Measurements from ENCODE around the gene RNFT2. TPM values are rescaled to one million over a fixed set of nuclear protein-coding genes. Genes with fewer than 3 reads are reported as not detected.
A peak's percentile ranks its signal among the peaks of the same experiment; 100 is the strongest.
"Not testable (repeated sequence)": the region's sequence is repeated elsewhere in the genome, so short reads cannot be mapped to it uniquely, and the experiment has no call there.

Gene RNFT2
- total RNA-seq, 2 experiments from 2014 or later = 14.8 to 16.9 TPM

DNA sequence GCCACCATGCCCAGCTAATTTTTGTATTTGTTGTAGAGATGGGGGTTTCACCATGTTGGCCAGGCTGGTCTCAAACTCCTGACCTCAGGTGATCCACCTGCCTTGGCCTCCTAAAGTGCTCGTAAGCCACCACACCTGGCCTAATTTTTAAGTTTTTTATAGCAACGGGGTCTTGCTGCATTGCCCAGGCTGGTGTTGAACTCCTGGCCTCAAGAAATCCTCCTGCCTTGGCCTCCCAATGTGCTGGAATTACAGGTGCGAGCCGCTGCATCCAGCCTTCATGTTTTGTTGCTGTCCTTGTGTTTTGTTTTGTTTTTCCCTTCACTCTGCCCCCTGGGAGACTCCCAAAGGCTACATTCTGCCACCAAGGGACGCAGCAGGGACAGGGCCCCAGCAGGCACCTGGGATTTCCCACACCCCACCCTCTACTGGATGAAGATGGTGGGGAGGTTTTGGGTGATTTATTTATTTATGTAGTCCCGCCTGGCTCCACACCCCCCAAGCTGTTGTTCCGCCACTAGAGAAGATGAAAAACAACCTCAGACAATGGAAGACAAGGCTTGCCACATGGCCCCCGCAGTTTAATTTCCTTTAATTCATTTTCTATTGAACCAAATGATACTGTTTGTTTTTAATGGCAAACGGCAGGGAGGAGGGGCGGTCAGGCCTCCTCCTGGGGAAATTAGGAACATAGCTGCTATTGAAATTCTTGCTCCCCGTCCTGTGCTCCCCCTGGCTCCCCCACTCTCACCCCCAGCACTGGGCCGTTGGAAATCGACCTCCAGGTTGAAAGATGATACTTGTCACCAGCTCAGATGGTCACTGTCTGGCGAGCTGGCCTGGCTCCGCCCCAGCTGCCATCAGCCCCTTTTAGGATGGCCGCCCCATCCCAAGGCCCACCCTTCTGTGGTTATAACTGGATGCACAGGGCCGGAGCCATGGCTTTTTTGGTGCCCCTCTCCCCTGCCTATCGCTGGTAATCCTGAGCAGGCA, 70.3 kb downstream of the RNFT2 start:
- H3K9me3 Mint-ChIP-seq = no peaks in the 10 kb centered on the region

GRCh38 chr12:116812238-116812637, 74.1 kb downstream of the RNFT2 start:
- H3K36me3 Mint-ChIP-seq = no peaks in the 10 kb centered on the region
- no peaks in the 10 kb centered on the region for H3K9me3 Mint-ChIP-seq
- H3K27ac Mint-ChIP-seq = no peak overlapping the region
- DNase-seq = no peak
- no peaks in the 10 kb centered on the region for H3K27me3 Mint-ChIP-seq
- H3K4me1 Mint-ChIP-seq = no peaks in the 10 kb centered on the region
- H3K4me3 Mint-ChIP-seq = no peak overlapping the region

More for the DNA sequence above, 70.3 kb downstream of the RNFT2 start:
- Mint-ChIP-seq H3K4me1 (peaks cover 1% of the 10 kb centered on the region), H3K27ac (no peak overlapping the region), H3K36me3 (peaks cover under 1% of the 10 kb centered on the region), H3K4me3 (no peak overlapping the region), H3K27me3 (no peaks in the 10 kb centered on the region)
- DNase-seq = no peak

DNA sequence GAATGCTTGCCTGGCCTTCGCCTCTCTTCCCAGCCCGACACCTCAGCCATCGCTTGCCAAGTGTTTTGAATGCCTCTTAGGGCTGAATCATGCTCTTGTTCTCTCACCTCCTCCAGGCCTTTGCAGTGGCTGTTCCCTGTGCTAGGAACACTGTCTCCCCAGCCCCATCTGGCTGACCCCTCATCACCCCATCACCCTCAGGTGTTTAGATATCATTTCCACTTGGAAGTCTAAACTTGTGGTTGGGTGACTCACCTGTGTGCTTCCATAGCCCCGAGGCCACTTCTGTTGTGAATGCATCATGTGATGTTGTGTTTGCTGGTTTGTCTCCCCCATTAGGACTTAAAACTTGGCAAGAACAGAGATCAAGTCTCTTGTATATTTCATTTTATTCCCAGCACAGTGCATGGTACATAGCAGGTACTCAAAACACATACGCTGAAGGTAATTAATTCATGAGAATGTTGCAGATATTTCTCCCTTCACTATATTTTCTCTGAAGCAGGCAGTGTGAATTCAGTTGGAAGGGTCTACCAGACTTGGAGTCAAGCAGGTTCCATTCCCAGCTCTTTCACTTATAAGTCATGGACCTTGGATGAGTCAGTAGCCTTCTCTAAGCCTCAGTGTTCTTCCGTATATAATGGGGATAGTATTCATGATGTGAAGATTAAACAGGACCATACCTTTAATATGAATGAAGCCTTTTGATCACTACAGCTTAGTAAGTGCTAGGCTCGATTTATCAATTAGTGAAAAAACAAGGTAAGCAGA, 75.3 kb downstream of the RNFT2 start:
- peaks cover 8% of the 10 kb centered on the region for H3K4me1 Mint-ChIP-seq
- no peaks in the 10 kb centered on the region for H3K27me3 Mint-ChIP-seq
- H3K27ac Mint-ChIP-seq = no peak overlapping the region
- H3K9me3 Mint-ChIP-seq = no peaks in the 10 kb centered on the region
- no peaks in the 10 kb centered on the region for H3K36me3 Mint-ChIP-seq
- H3K4me3 Mint-ChIP-seq = no peak overlapping the region
- no peak for DNase-seq

DNA sequence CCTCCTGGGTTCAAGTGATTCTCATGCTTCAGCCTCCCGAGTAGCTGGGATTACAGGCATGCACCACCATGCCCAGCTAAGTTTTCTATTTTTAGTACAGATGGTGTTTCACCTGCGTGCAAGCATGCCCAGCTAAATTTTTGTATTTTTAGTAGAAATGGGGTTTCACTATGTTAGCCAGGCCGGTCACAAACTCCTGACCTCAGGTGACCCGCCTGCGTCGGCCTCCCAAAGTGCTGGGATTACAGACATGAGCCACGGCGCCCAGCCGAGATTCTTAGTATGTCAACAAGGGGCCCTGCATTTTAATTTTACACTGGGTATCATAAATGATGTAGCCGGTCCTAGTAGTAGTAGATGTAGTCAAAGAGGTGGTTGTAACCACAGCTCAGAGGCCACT, 76.7 kb downstream of the RNFT2 start:
- DNase-seq, H3K27me3 Mint-ChIP-seq, H3K27ac Mint-ChIP-seq, H3K36me3 Mint-ChIP-seq, H3K4me3 Mint-ChIP-seq, H3K9me3 Mint-ChIP-seq: not testable (repeated sequence)
- peaks cover 12% of the 10 kb centered on the region for H3K4me1 Mint-ChIP-seq

DNA sequence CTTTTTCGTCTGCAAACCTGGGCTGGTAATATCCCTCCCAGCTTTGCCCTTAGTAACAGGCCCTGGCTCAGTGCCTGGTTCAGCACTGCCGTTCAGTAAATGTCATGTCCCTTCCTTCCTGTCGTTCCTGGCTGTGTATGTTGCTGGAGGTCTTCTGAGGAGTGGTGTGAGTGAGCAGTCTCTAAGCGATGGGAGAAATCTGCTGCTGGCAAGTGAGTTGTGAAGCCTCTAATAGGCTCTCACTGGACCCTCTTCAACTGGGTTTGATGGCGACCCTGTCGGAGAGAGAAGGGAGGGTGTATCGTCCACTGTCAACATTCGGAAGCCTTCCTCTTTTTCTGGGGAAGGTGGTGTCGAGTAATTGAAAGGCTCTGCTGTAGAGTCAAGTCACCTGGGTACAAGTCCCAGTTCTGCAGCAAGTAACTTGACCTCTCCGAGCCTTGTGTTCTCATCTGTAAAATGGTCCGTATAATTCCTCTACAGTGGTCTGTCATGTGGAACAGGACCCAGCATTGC, 80.3 kb downstream of the RNFT2 start:
- H3K27me3 Mint-ChIP-seq = no peaks in the 10 kb centered on the region
- H3K9me3 Mint-ChIP-seq = no peaks in the 10 kb centered on the region
- peak; percentile 30 for DNase-seq
- H3K36me3 Mint-ChIP-seq = no peaks in the 10 kb centered on the region
- H3K4me1 Mint-ChIP-seq = peaks cover 15% of the 10 kb centered on the region
- peak overlapping the region; percentile 92 for H3K4me3 Mint-ChIP-seq
- peak overlapping the region; percentile 94 for H3K27ac Mint-ChIP-seq

- H3K36me3 Mint-ChIP-seq = no peaks in the 10 kb centered on the region
Observed at GRCh38 chr12:116818948-116819832, 81.1 kb downstream of the RNFT2 start.

DNA sequence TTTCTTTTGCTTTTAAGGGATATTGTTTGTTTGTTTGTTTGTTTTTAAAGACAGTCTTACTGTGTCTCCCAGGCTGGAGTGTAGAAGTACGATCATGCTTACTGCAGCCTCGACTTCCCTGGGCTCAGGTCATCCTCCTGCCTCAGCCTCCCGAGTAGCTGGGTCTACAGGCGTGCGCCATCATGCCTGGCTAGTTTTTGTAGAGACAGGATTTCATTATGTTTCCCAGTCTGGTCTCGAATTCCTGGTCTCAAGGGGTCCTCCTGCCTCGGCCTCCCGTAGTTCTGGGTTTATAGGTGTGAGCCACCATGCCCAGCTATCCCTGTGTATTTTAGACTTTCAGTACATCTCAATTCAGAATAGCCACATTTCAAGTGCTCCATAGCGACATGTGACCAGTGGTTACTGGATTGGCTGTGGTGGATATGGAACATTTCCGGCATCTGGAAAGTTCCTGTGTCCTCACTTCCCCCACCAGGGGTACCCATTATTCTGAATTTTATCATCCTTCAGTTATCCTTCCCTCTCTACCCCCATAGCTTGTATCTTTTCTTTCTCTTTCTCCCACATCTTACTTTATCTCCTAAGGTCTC, 82.0 kb downstream of the RNFT2 start:
- H3K4me1 Mint-ChIP-seq = peaks cover 15% of the 10 kb centered on the region
- no peak overlapping the region for H3K27ac Mint-ChIP-seq
- H3K36me3 Mint-ChIP-seq = peaks cover 2% of the 10 kb centered on the region

More at GRCh38 chr12:116818948-116819832, 81.1 kb downstream of the RNFT2 start:
- Mint-ChIP-seq H3K4me3 (peak overlapping the region; percentile 92), H3K27ac (peak overlapping the region; percentile 94), H3K27me3 (no peaks in the 10 kb centered on the region), H3K9me3 (no peaks in the 10 kb centered on the region), H3K4me1 (peaks cover 15% of the 10 kb centered on the region)
- peak; percentile 92 for DNase-seq

DNA sequence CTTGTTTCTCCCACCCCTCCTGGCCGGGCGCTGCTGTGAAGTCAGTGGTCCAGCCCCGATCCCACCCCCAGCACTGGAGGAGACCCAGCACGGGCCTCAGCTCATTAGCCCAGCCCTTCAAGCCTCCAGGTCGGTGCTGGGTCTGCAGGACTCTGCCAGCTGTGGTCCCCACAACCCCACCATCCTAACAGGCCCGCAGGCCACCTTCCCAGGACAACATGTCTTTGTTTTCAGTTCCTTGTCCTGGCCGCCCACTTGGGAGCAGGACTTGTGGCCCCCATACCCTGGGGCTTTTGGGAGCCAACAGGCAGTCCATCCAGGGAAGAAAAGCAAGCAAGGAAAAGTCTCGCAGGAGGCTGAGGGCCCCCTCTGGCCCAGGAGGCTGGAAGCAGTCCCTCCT, 83.2 kb downstream of the RNFT2 start:
- H3K4me1 Mint-ChIP-seq = peaks cover 15% of the 10 kb centered on the region
- peaks cover 8% of the 10 kb centered on the region for H3K36me3 Mint-ChIP-seq
- no peak overlapping the region for H3K27ac Mint-ChIP-seq
- no peak overlapping the region for H3K4me3 Mint-ChIP-seq
- H3K27me3 Mint-ChIP-seq = no peaks in the 10 kb centered on the region
- peaks cover 2% of the 10 kb centered on the region for H3K9me3 Mint-ChIP-seq
- DNase-seq = no peak

More for the DNA sequence above, 82.0 kb downstream of the RNFT2 start:
- peaks cover 2% of the 10 kb centered on the region for H3K9me3 Mint-ChIP-seq
- H3K27me3 Mint-ChIP-seq = no peaks in the 10 kb centered on the region
- no peak for DNase-seq
- H3K4me3 Mint-ChIP-seq = peak overlapping the region; percentile 40

- Mint-ChIP-seq H3K9me3 (peaks cover 2% of the 10 kb centered on the region), H3K4me1 (no peaks in the 10 kb centered on the region), H3K27me3 (no peaks in the 10 kb centered on the region), H3K4me3 (no peak overlapping the region), H3K36me3 (peaks cover 10% of the 10 kb centered on the region), H3K27ac (no peak overlapping the region)
- no peak for DNase-seq
Observed at GRCh38 chr12:116827432-116827831, 89.3 kb downstream of the RNFT2 start.

DNA sequence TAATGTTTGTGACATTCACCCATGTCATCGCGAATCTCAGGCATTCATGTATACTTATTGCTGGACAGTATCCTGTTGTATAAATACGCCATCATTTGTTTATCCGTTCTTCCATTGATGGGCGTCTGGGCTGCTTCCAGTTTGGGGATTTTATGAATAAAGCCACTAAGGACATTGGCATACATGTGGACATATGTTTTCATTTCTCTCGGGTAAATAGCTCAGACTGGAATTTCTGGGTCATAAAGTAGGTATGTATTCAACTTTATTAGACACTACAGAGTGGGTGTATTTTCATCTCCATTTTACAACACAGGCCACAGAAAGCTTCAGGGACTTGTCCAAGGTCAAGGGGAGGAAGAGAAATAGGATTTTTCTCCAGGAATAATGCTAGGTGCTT, 94.2 kb downstream of the RNFT2 start:
- DNase-seq = no peak
- Mint-ChIP-seq H3K4me1 (no peaks in the 10 kb centered on the region), H3K27ac (no peak overlapping the region), H3K4me3 (no peak overlapping the region), H3K36me3 (peaks cover 22% of the 10 kb centered on the region), H3K27me3 (no peaks in the 10 kb centered on the region), H3K9me3 (peaks cover 1% of the 10 kb centered on the region)

- no peak for DNase-seq
- Mint-ChIP-seq H3K27ac (no peak overlapping the region), H3K36me3 (peaks cover 25% of the 10 kb centered on the region), H3K9me3 (peaks cover 1% of the 10 kb centered on the region), H3K4me1 (no peaks in the 10 kb centered on the region), H3K4me3 (no peak overlapping the region), H3K27me3 (no peaks in the 10 kb centered on the region)
Observed at GRCh38 chr12:116833474-116833873, 95.4 kb downstream of the RNFT2 start.

- Mint-ChIP-seq H3K36me3 (peaks cover 27% of the 10 kb centered on the region), H3K4me1 (no peaks in the 10 kb centered on the region), H3K27me3 (no peaks in the 10 kb centered on the region), H3K9me3 (peaks cover 1% of the 10 kb centered on the region), H3K4me3 (no peak overlapping the region), H3K27ac (no peak overlapping the region)
- DNase-seq = no peak
Observed at GRCh38 chr12:116835484-116835883, 97.4 kb downstream of the RNFT2 start.

DNA sequence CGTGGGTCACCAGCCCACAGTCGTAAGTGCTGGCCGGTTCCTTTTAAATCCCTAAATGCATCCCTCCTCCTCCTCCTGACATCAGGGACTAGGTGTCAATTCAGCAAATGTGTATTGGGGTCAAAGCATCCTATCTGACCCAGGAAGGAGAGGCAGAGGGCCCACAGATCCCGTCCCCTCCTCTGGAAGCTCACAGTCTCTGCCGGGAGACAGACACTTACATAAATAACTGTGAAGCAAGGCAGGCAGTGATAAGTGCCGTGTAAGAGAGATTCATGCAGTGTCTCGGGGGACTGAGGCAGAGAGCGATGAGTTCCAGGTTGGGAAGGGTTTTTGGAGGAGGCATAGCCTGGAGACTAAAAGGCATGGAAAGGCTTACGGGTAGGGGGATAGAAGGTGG, 99.0 kb downstream of the RNFT2 start:
- Mint-ChIP-seq H3K4me3 (no peak overlapping the region), H3K4me1 (no peaks in the 10 kb centered on the region), H3K9me3 (peaks cover 1% of the 10 kb centered on the region), H3K27me3 (no peaks in the 10 kb centered on the region), H3K36me3 (peaks cover 26% of the 10 kb centered on the region), H3K27ac (no peak overlapping the region)
- DNase-seq = no peak

GRCh38 chr12:116838365-116838764, 100.2 kb downstream of the RNFT2 start:
- H3K27ac Mint-ChIP-seq = no peak overlapping the region
- H3K9me3 Mint-ChIP-seq = peaks cover 1% of the 10 kb centered on the region
- H3K4me3 Mint-ChIP-seq = no peak overlapping the region
- H3K36me3 Mint-ChIP-seq = peaks cover 25% of the 10 kb centered on the region
- no peaks in the 10 kb centered on the region for H3K4me1 Mint-ChIP-seq
- H3K27me3 Mint-ChIP-seq = no peaks in the 10 kb centered on the region
- DNase-seq = no peak

Data from activated naive CD8-positive, alpha-beta T cell treated with anti-CD3 and anti-CD28 coated beads for 36 hours (primary cell).